ENCODE data around the gene SSNA1.

The SSNA1 gene

GRCh38 chr9:137221095-137221505, 32.6 kb downstream of the SSNA1 start:
- DNase-seq (ENCODE audit: low read depth), result no peak
- H3K4me3 ChIP-seq (ENCODE audit: low read length), result no peak overlapping the region
- no peak for TF ChIP-seq CTCF (conservative IDR thresholded peaks at IDR 0.05; ENCODE audit: low read depth, low read length)

DNA sequence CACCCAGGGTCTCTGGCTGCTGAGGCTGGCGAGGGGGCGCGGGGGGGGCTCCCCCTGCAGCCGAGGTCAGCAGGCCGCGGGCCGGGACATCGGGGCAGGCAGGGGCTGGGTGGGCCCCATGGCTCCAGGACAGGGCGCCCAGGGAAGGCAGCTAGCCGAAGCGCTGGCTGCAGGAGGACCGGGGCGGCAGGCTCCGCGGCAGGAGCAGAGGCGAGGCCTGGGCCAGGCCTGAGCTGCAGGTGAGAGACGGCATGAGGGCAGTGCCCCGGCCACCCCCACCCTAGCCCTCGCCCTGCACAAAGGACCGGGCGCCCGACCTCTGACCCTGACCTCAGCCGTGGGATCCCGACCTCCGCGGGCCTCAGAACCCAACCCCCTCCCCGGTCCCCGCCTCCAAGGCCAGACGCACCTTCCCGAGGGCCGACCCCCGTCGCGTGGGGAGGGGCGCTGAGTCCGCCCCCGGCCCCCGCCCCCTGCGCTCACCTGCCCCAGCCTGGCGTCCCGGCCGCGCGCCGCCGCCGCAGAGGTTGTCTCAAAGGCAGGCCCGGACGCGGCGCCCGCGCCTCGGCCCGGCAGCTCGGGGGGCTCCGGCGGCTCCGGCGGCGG, 33.1 kb downstream of the SSNA1 start:
- DNase-seq (ENCODE audit: low read depth), result no peak
- peak overlapping the region; percentile 49 for H3K4me3 ChIP-seq (ENCODE audit: low read length)
- no peak for TF ChIP-seq CTCF (conservative IDR thresholded peaks at IDR 0.05; ENCODE audit: low read depth, low read length)

- DNase-seq (ENCODE audit: low read depth), result no peak
- no peak for TF ChIP-seq CTCF (conservative IDR thresholded peaks at IDR 0.05; ENCODE audit: low read depth, low read length)
Observed at GRCh38 chr9:137222190-137223077, 34.0 kb downstream of the SSNA1 start, which contains the start of gene RNF208. RNF208 (minus strand) TSS chr9:137222240; CDS start chr9:137221212, 1,028 bp downstream.

GRCh38 chr9:137223078-137223970, 34.8 kb downstream of the SSNA1 start:
- no peak for TF ChIP-seq CTCF (conservative IDR thresholded peaks at IDR 0.05; ENCODE audit: low read depth, low read length)
- peak overlapping the region; percentile 77 for H3K4me3 ChIP-seq (ENCODE audit: low read length)
- DNase-seq (ENCODE audit: low read depth), result peak; percentile 90

More at GRCh38 chr9:137222190-137223077, 34.0 kb downstream of the SSNA1 start, which contains the start of gene RNF208:
- H3K4me3 ChIP-seq (ENCODE audit: low read length), result peak within 1 kb of the TSS; percentile 77

DNA sequence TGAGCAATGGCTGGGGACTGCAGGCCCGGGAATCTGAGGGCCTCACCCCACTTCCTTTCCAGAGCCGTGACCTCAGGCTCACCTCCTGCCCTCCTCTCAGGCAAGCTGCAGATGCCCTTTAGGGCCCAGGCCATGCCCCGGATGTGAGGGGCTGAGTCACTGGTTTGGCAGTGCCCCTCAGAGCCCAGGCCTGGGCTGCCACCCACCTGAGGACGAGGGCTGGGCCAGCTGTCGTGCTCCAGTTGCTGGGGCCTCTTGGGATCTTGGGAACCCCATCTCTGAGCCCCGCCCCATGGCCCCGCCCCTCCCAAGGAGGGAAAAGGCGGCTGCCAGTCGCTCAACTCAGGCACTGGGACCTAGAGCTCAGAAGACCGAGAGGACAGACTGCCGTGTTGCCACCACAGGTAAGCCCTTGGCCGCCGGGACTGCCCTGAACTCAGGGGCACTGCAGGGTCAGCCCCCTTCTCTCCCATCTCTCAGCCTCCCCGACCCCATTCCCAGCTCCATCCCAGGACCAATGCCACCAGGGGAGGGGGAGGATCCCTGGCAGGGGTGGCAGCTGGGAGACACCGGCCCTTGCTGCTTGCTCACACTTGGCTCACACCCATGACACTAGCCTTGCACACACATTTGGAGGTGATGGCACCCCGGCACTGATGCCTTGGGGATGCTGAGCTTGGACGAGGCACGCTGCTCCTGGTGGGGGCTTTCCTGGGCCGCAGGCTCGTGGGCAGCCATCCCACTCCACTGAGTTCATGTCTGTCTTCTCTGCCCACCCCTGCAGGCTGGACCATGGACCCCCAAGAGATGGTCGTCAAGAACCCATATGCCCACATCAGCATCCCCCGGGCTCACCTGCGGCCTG, 36.6 kb downstream of the SSNA1 start, which contains the start of gene CYSRT1:
Gene CYSRT1, plus strand, starts transcription at position 345 of the 865 bp plus-strand sequence. Its CDS starts 448 bp downstream, at position 793.
- peak within 1 kb of the TSS; percentile 77 for H3K4me3 ChIP-seq (ENCODE audit: low read length)
- TF ChIP-seq CTCF (conservative IDR thresholded peaks at IDR 0.05; ENCODE audit: low read depth, low read length), result no peak
- DNase-seq (ENCODE audit: low read depth), result no peak

All from retinal pigment epithelial cell (primary cell).